NOMO-1 (cell line): ENCODE results near the gene NLRC3.
A peak's percentile ranks its signal among the peaks of the same experiment; 100 is the strongest.

Source experiments
- DNase-seq, 2 experiments: peaks; one replicate each; lab custom pipeline; 2025; ENCODE audit not compliant: unreplicated experiment in 2 of 2; lab: John Stamatoyannopoulos, UW

NLRC3 gene

DNA sequence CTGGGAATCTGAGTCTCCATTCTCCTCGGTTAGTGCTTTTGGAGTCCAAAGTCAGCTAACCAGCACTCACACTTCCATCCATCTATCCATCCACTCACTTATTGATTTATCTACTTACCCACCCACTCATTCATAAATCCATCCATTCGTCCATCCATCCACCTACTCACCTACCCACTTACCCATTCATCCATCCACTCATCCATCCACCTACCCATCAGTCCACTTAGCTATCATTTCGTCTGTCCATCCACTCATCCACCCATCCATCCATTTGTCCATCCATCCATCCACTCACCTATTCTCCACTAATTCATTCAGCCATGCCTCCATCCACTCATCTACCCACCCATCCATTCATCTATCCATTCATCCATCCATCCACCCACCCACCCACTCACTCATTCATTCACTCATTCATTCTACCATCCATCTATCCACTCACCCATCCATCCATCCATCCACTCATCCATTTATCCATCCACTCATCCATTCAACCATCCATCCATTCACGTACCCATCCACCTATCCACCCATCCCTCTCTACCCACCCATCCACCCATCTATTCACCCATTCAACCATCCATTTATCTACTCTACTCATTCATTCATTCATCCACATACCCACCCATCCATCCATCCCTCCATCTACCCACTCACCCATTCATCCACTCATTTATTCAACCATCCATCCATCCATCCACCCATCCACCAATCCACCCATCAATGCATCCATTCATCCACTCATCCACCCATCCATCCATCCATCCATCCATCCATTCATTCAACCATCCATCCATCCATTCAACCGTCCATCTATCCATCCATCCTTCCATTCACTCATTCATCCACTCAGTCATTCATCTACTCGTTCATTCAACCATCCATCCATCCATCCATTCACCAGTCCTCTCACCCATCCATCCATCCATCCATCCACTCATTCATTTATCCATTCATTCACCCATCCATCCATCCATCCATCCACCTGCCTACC is 26.1 kb downstream of the NLRC3 start:
- DNase-seq = no peak

DNA sequence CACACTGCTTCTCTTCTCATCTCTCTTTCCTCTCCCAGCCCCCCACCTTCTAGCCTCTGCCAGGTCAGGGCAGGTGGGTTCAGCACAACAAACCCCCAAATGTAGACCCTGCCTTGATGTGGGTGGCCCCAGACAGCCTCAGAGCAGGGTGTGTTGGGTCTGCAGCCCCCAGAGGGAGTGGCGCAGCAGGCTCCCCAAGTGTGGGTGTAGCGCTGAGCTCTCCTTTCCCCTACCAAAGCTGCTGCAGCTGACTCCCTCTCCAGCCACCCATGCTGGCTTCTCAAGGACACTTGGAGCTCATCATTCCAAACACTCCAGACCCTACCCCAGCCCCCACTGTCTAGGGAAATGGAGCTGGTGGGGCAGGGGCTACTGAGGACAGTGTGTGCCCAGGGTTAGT is 27.3 kb downstream of the NLRC3 start:
- no peak for DNase-seq

DNA sequence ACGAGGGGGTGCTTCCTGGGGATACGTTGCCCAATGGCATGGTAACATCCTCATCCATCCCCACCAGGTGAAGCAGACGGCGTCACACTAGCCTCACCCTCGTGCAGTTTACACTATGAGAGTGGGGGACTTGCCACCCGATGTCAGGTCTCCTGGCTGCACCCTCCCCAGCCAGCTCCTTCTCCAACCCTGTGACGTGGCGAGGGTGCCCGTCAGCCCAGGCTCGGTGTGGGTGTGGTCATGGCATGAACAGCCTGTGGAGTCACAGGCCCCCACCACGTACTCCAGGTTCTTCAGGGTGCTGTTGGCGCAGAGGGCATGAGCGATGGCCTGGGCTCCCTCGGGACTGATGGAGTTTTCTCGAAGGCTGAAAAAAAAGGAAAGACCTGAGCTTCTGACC is 28.3 kb downstream of the NLRC3 start:
- no peak for DNase-seq

DNA sequence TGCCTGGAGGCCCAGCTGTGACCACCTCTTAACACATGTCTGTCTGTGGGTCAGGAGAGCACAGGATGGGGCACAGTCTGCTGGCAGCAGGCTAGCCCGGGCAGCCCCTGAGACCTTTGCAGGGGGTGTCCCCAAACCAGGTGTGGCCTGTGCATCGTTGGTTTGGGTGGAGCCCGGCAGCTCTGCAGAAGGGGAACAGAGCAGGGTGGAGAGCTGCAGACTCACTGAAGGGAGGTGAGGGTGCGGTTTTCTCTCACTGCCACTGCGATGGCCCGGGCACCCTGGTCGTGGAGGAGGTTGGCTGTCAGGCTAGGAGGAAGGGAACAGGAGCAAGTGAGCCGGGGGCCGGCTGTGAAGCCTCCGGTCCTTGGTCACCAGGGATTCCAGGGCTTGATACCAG is 28.8 kb downstream of the NLRC3 start:
- no peak for DNase-seq

DNA sequence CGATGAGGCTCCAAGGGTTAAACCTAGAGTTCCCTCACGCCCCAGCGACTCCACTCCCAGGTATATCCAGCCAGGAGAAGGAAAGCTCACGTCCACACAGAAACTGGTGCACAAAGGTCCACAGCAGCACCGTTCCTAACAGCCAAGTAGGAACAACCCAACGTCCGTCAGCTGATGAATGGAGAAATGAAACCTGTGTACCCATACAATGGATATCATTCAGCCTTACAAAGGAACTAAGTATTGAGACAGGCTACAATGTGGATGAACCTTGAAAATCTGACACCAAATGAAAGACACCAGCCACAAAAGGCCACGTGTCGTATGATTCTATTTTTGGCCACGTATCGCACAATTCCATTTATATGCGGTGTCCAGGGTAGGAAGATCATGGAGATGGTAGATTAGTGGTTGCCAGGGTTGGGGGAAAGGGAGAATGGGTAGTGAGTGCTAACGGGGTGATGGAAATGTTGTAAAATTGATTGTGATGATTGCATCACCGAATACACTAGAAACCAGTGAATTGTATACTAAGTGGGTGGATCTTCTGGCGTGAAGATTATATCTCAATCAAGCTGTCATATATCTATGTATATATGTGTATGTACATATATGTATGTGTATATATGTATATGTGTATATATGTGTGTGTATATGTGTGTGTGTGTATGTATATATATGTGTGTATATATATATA is 30.1 kb downstream of the NLRC3 start:
- DNase-seq = peak in 1 of 2 experiments; percentile 11

DNA sequence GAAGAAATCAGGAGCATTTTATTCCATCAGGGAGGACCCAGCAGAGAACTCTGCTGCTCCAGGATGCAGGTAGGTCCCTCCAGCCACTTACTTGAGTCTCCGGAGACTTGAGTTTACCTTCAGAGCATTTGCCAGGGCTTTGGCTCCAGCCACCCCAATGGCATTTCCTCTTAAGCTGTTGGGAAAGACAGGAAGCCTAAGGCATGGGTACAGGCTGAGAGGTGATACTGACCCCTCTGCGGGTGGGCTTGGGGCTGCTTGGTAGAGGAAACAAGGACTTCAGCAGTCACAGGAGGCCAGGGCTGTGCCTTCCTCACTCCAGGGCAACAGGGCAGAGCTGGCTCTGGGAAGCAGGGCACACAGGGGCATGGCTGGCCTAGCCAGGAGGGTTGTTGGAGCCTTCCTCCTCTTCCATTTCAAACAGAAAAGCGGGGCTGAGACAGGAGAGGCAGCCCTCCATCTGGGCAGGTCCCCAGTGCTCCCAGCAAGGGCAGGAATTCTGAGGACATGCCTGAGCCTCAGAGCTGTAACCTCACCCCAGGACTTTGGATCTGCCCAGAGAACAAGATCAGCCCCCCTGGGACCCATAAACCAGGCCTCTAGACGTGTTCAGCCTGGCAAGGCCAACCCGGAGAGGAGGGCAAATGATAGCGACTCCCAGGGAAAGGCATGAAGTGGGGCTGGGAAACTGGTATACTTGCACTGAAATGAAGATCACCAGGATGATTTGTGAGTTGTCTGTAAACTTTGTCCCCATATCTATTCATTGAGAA is 34.4 kb downstream of the NLRC3 start:
- DNase-seq = no peak

DNA sequence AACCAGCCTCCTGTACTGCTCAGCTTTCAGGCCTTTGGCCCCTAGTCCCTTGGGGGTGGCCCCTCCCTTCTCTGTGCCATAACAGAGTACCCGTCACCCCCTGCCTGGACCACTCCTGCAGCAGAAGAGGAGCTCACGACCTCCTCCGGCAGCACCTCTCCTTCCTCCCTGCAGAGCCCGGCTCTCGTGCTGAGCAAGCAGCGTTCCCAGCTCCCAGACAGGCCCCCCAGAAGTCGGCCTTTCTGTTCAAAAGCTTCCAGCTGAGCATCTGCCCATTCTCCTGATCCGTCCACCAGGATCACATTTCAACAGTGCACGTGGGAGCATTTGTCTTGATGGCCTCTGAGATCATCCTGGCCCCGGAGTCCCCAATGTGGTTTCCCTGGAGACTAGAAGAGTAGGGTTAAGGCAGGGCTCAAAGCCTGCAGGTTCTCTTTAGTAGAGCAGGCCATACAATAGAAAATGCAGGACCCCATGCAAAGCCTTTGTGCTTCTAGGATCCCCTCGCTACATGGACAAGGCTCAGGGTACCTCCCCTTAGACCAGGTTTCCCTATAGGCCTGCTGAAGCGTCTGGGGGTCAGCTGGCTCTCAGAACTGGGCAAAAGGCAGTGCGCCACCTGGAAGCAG is 35.6 kb downstream of the NLRC3 start:
- no peak for DNase-seq

DNA sequence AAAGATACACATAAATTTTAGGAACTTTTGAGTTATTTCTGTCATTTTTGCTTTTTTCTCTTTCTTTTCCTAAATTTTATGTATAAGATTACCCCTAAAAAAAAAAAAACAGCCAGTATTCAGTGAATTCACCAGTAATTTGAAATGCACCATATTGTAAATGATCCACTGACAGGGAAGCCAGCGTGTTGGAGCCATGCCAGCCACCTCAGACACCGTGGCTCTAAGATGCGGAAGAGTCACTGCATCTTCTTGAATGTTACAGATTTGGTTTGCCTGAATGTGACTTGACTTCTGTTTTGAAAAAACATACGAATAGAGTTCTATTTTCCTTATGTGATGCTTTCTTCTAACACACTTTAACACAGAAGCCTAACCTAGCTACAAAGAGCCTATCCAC is 39.0 kb downstream of the NLRC3 start:
- no peak for DNase-seq

DNA sequence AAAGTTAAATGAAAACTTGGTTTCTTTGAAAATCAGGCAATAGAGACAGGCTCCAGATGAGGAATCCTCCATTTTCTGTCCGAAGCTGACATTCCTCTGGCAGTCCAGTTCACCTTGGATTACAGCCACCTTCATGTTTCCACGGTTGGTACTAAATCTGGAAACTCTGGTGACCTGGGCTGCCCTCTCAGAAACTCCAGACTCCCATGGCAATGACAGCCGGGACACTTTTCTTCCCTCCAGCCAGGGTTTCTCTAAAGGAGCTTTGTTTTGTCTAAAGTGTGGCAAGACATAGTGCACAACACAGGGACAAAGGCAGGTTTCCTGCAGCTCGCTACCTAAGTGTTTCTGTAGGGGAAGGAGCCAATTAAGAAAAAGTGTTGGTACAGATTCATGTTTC is 40.4 kb downstream of the NLRC3 start:
- no peak for DNase-seq

DNA sequence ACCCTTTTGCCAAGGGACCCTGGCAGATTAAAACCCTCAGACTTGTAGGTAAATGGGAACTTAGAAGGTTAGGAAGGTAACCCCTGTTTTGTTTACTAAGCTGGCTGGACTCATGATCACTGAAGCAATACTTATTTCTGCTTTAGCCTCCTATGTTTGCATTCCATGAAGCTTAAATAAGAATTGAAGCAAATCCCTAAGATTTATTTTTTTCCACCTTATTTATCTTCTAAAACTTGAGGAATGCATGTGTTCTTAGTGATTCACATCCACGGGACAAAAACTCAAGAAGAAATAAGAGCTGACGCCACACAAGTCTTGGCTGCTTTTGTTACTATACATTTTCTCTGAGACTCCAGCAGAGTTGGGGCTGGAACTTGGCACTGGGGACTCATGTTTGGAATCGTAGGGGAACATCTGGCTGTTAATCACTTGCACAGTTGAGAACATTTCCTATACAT is 40.9 kb downstream of the NLRC3 start:
- no peak for DNase-seq

DNA sequence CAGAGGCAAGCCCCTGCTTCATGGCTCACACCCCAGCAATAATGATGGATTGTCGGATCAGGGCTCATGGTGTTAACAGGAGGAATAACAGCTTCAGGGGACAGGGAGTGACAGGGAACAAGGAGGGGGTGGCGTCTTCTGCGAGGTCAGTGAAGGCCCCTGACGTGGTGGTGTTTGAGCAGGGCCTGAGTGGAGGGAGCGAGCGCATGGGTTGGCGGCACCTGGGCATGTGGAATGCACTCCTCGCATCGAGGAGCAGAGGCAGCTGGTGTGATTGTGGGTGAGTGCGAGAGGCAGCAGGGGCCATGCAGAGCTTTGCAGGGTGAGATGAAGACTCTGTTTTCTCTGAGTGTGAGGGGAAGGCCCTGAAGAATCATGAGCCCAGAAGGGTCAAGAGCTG is 43.1 kb downstream of the NLRC3 start:
- no peak for DNase-seq

DNA sequence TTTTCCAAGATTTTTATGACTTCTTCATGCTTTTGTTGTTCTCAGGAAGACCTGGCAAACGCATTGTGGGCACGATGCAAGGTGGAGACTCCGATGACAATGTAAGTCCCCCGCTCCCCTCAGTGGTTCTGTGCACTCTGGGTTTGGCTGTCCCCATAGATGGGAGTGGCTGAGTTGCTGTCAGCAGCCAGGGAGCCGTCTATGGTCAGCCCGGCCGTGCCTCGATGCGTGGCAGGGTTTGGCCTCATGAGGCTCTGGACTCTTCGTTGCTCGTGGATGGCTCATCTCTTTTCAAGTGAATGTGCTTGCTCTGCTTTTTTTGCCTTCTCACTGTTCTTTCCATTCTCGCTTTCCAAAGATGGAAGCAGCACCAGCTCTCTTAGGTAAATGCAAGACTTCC is 44.5 kb downstream of the NLRC3 start:
- no peak for DNase-seq

DNA sequence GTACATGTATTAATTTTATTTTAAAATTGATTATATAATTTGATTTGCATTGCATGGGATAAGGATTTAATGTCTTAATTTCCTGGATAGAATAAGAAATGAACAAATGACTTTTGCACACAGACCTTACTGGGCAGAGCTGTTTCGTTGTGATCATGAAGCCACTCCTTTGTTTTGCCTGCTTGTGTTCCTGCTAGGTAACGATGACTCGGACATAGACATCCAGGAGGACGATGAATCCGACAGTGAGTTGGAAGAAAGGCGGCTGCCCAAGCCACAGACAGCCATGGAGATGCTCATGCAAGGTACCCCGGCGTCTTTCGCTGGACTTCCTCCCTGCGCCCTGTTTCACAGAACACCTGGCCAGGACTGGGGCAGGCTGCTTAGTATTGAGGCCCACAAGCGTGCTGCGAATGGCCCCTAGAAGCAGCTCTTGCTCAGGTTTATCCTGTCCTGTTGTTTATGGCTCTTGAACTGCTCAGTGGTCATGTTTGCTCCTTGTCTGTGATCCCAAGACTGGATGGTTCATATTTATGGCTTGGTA is 46.8 kb downstream of the NLRC3 start:
- DNase-seq = no peak

DNA sequence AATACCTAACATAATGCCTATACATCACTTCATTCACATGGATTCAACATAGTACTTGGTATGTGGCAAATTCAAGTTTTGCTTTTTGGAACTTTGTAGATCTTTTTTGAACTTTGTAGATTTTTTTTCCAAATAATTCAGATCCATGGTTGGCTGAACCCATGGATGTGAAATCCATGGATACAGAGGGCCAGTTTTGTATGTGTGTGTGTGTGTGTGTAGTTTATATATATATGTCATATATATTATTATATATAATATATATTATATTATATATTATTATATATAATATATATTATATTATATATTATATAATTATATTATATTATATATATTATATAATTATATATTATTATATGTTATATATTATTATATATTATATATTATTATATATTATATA is 48.0 kb downstream of the NLRC3 start:
- no peak for DNase-seq

DNA sequence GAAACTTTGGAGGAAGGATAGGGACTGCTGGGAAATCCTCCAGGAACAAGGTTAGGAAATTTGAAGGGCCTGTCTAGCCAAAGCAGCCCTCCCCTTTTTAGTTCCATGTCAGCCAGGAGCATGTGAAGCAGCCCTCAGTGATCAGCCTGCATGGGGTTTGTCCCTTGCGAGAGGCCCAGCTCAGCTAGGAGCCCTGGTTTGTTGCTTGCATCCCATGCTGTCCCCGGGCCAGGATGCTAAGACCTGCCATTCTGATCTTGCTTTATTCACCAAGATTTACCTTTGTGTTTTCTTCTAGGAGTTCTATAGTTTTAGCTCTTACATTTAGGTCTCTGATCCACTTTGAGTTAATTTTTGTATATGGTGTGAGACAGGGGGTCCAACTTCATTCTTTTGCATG is 48.8 kb downstream of the NLRC3 start:
- no peak for DNase-seq

DNA sequence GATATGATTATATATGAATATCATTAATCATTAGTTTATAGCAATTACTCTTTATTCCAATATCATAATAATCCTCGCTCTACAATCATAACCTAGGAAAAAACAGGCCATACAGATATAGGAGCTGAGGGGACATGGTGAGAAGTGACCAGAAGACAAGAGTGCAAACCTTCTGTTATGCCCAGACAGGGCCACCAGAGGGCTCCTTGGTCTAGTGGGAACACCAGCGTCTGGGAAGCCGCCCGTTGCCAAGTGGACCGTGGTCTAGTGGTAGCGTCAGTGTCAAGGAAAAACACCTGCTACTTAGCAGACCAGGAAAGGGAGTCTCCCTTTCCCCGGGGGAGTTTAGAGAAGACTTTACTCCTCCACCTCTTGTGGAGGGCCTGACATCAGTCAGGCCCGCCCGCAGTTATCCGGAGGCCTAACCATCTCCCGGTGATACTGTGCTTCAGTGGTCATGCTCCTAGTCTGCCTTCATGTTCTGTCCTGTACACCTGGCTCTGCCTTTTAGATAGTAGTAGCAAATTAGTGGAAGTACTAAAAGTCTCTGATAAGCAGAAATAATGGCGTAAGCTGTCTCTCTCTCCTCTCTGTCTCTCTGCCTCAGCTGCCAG is 49.9 kb downstream of the NLRC3 start:
- DNase-seq = peak; percentile 4 to 30

DNA sequence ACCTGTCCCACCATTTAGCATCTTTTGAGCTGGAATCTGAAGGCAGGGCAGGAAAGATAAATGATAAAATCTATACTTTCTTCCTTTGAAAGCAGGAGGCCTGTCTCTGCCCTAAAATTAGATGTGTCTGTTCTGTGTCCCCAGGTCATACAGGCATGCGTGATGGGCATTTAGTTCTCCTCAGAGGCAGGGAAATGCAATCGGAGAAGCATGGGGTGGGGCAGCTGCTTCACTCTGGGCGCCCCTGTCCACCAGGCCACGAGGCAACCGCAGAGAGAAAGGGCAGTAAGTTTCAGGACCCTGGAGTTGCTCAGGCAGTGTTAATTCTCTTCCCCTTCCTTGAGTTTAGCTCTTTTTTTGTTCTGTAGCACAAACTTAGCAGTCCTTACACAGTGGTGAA is 51.3 kb downstream of the NLRC3 start:
- DNase-seq = no peak

DNA sequence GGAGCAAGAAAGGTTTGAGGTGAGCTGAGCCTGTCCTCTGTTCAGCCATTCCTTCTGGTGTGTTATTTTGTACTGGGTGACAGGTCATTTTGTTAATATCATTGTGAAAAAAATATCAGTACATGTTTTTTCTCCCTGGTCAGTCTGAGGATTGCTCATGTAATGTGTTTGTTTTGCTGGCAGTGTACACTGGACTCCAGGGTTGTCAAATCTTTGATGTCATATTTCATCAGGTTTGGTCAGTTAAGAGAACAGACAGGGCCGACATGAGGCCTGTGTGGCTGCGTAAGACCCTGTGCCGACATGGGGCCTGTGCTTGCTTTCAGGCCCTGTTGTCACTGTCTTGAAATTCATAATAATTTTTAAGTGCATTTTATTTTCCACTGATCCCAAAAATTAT is 53.9 kb downstream of the NLRC3 start:
- DNase-seq = no peak

DNA sequence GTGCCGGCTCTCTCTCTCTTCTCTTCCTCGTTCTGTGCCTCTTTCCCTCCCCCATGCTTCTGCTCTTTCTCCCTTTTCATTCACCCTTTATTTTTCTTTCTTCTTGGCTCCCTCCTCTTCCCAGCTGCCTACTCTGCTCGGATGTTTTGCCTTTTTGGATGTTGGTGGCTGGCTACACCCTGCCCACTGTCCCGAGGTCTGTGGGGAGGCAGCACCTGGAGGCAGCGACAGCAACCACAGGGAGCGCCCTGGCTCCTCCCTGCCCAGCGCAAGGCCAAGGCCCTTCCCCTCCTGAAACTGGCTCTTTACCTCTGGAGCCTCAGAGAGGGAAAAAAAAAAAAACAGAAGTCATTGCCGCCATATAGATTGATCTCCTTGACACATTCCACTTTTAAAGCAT is 56.4 kb downstream of the NLRC3 start:
- DNase-seq = no peak

DNA sequence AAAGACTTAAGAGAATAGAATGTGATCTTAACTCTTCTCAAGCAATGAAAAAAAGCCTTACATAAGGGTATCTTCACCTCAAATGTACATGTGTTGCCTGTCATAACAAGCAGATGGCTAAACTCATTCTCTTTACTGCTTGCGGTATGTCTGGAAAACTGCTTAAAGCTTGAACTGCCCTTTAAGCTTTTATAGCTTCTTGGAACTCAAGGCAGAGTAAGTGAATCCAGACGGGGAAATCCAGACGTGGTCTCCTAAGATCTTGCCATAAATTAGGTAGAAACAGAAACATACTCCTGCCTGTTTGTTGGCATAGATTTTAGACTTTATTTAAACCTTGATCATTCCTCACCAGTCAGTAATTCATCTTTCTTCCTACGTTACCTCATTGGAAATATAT is 56.8 kb downstream of the NLRC3 start:
- DNase-seq = no peak
